ENCODE data around the gene INPP4B. TPM values are rescaled to one million over a fixed set of nuclear protein-coding genes. Genes with fewer than 3 reads are reported as not detected.

The INPP4B gene
- total and polyA plus RNA-seq, 2 of the 4 experiments (the other 2 are of a cell fraction) = 1.8 to 14.0 TPM

DNA sequence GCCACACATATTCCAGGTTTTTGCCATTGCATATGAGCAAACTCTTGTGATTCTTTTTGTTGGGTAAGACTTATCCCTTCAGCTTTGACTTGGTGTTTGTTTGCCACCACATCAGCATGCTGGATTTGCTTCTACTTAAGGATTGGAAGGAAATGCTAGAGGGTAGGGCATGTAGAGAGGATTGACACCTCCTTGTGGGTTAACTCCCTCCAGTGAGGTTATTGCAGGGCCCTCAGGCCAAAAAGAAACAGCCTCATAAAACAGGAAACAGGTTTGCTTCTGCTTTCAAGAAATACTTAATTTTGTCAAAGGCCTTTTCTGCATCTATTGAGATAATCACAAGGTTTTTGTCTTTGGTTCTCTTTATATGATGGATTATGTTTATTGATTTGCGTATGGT lies 15.2 kb upstream of the INPP4B start:
- no TSS peak for BruUV-seq (replicated peaks)
- in situ Hi-C loops (cut with MboI; ENCODE audit: low sequenced_read_pairs) = no loop called here
- H2BK20ac ChIP-seq (ENCODE audit: low read depth, low read length) = no peak overlapping the region

More for the DNA sequence above, 15.2 kb upstream of the INPP4B start:
- no peaks in the 10 kb centered on the region for H4K20me1 ChIP-seq (ENCODE audit: insufficient read depth, low read length)
- H2BK15ac ChIP-seq (ENCODE audit: low read depth, low read length) = no peak overlapping the region
- no peak overlapping the region for H3K18ac ChIP-seq (ENCODE audit: low read depth, low read length)
- H2BK5ac ChIP-seq (ENCODE audit: low read depth, low read length, poor library complexity, severe bottlenecking) = no peak overlapping the region
- no peaks in the 10 kb centered on the region for H3K27me3 ChIP-seq (ENCODE audit: control insufficient read depth, insufficient read depth, low read length)
- H3K4me1 ChIP-seq (ENCODE audit: control insufficient read depth, insufficient read depth, low read length) = no peaks in the 10 kb centered on the region
- no peak overlapping the region for H3K14ac ChIP-seq (replicated peaks; ENCODE audit: low read depth, low read length)
- no peak for ATAC-seq (ENCODE audit: low read depth)
- H2AK9ac ChIP-seq (replicated peaks; ENCODE audit: low read depth, low read length, poor library complexity) = no peak overlapping the region
- dilution Hi-C loops (cut with HindIII; ENCODE audit: low sequenced_read_pairs, unreplicated experiment) (no loop called here), intact Hi-C loops (cut with micrococcal nuclease) (no loop called here)
- H4K5ac ChIP-seq (ENCODE audit: low read depth, low read length) = no peak overlapping the region
- H3K27ac ChIP-seq (ENCODE audit: insufficient read depth, low read length) = no peak overlapping the region
- H2AFZ ChIP-seq (replicated peaks; ENCODE audit: low read length, poor library complexity) = no peak overlapping the region
- TF ChIP-seq MAFK (IDR thresholded peaks at IDR 0.05; ENCODE audit: low read depth, low read length) (no peak), BHLHE40 (IDR thresholded peaks at IDR 0.05; ENCODE audit: low read depth, low read length) (no peak), RCOR1 (IDR thresholded peaks at IDR 0.05; ENCODE audit: insufficient replicate concordance, low read length) (no peak), POLR2A (IDR thresholded peaks at IDR 0.05; ENCODE audit: low read depth, low read length) (no peak), ELK1 (IDR thresholded peaks at IDR 0.05; ENCODE audit: borderline replicate concordance, low read depth, low read length) (no peak), FOS (IDR thresholded peaks at IDR 0.05; ENCODE audit: low read depth, low read length) (no peak), RAD21 (IDR thresholded peaks at IDR 0.05; ENCODE audit: low read length) (no peak), SMC3 (IDR thresholded peaks at IDR 0.05; ENCODE audit: low read depth, low read length) (no peak), CTCF (conservative IDR thresholded peaks at IDR 0.05; ENCODE audit: low read depth, low read length) (no peak), CEBPB (IDR thresholded peaks at IDR 0.05; ENCODE audit: low read depth, low read length) (no peak), MAZ (IDR thresholded peaks at IDR 0.05; ENCODE audit: borderline replicate concordance, low read depth, low read length) (no peak), RFX5 (IDR thresholded peaks at IDR 0.05; ENCODE audit: low read depth, low read length) (no peak), MXI1 (IDR thresholded peaks at IDR 0.05; ENCODE audit: borderline replicate concordance, low read depth, low read length) (no peak), CHD1 (IDR thresholded peaks at IDR 0.05; ENCODE audit: low read depth, low read length) (no peak), NFE2L2 (IDR thresholded peaks at IDR 0.05; ENCODE audit: low read depth, low read length) (no peak), USF2 (IDR thresholded peaks at IDR 0.05; ENCODE audit: low read depth, low read length) (no peak)
- no peaks in the 10 kb centered on the region for H3K9me1 ChIP-seq (ENCODE audit: insufficient read depth, low read length)
- H4K91ac ChIP-seq (ENCODE audit: insufficient read depth, low read depth, low read length) = no peak overlapping the region
- H3K23ac ChIP-seq (ENCODE audit: low read depth, low read length) = no peak overlapping the region
- H2AK5ac ChIP-seq (ENCODE audit: low read depth, low read length) = no peak overlapping the region
- no peak overlapping the region for H2BK120ac ChIP-seq (ENCODE audit: low read depth, low read length)
- H3K9me3 ChIP-seq (ENCODE audit: control insufficient read depth, insufficient read depth, low read length) = no peaks in the 10 kb centered on the region
- no peak overlapping the region for H4K8ac ChIP-seq (ENCODE audit: low read depth in 2 of 2, low read length in 2 of 2)
- H3K4me2 ChIP-seq (ENCODE audit: low read depth, low read length) = no peak overlapping the region
- no peak overlapping the region for H3K4ac ChIP-seq (ENCODE audit: low read depth, low read length)
- ChIA-PET POLR2A (ENCODE audit: unreplicated experiment) (no interaction called here), CTCF (no interaction called here)
- no peaks in the 10 kb centered on the region for H3K79me1 ChIP-seq (ENCODE audit: low read depth in 1 of 2, low read length in 2 of 2)
- no peak overlapping the region for H3K56ac ChIP-seq (ENCODE audit: extremely low read depth, insufficient read depth, low read length)
- H3K36me3 ChIP-seq (ENCODE audit: control insufficient read depth, insufficient read depth, low read length) = no peaks in the 10 kb centered on the region
- H3K4me3 ChIP-seq (ENCODE audit: insufficient read depth, low read depth, low read length) = no peak overlapping the region
- DNase-seq = no peak
- no peak overlapping the region for H3K9ac ChIP-seq (ENCODE audit: low read depth, low read length)
- WGBS, 2 experiments (ENCODE audit: extremely low coverage in 2 of 2, insufficient read length in 1 of 2) = no CpG with 5 or more reads among the region's 1 CpG
